HG03439 (cell line): ENCODE data around the gene PNMA8C.
"Not testable (repeated sequence)": the region's sequence is repeated elsewhere in the genome, so short reads cannot be mapped to it uniquely, and the experiment has no call there.

Source experiments
- ATAC-seq: cut with Tn5 transposase; IDR thresholded peaks from one replicate; pipeline ENCODE4 v1.9.1; 2021; ENCODE audit warnings: mild to moderate bottlenecking, moderate library complexity; ENCODE audit not compliant: unreplicated experiment

Gene PNMA8C

GRCh38 chr19:46412650-46413261 lies 16.0 kb downstream of the PNMA8C start:
- ATAC-seq, result no peak

GRCh38 chr19:46411925-46412649 lies 16.6 kb downstream of the PNMA8C start:
- no peak for ATAC-seq

GRCh38 chr19:46411088-46411924 lies 17.4 kb downstream of the PNMA8C start:
- ATAC-seq, result no peak

- ATAC-seq, result no peak
These were observed 18.3 kb downstream of the PNMA8C start for GRCh38 chr19:46410205-46411087.

DNA sequence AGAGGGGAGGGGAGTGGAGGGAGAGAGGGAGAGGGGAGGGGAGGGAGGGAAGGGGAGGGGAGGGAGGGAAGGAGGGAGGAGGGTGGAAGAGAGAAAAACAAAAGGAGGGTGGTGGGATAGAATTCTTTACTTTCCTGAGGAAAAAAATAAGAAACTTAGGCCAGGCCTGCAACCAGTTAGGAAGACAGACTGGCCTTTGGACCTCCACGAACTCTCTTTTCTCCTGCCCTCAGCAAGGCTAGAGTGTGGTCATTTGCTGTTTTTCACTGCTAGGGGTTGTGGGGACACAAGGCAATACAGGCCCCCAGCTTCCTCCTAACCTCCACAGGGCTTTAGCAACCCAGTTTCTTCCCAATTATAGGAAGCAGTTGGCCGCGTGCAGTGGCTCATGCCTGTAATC lies 19.5 kb downstream of the PNMA8C start:
- no peak for ATAC-seq

DNA sequence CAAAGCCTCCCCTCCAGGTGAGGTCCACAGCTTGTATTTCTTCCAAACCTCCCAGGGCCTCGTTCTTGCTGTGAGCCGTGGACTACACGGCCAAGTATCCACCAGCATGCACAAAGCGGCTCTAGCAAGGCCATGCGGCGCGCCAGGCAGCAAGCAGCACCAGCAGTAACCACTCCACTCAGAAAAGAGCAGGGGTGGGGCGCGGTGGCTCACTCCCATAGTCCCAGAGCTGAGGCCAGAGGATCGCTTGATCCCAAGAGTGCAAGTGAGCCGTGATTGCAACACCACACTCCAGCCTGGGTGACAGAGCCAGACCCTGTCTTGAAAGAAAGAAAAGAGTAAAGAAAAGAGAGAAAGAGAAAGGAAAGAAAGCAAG lies 20.1 kb downstream of the PNMA8C start:
- ATAC-seq, result no peak

- ATAC-seq, result no peak
These were observed 20.7 kb downstream of the PNMA8C start for GRCh38 chr19:46407856-46408663.

DNA sequence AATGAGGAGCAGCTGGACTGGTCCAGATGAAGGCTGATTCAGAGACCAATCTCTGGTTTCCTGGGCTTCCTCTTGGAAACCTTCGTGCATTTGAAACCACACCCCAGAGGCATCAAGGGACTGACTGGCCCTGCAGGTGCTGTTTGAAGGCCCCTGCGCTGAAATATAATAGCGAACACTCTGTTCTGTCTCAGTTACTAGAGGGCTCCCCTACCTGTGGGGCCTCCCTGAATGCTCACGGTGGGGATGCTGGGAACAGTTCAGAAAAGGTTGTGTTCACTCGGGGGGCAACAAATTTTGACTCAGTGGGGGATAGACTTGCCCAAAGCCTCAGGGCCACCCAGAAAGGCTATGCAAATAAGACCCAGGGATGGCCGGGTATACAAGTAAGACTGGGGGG lies 21.8 kb downstream of the PNMA8C start:
- ATAC-seq, result no peak

GRCh38 chr19:46404753-46405468 lies 23.8 kb downstream of the PNMA8C start:
- no peak for ATAC-seq

DNA sequence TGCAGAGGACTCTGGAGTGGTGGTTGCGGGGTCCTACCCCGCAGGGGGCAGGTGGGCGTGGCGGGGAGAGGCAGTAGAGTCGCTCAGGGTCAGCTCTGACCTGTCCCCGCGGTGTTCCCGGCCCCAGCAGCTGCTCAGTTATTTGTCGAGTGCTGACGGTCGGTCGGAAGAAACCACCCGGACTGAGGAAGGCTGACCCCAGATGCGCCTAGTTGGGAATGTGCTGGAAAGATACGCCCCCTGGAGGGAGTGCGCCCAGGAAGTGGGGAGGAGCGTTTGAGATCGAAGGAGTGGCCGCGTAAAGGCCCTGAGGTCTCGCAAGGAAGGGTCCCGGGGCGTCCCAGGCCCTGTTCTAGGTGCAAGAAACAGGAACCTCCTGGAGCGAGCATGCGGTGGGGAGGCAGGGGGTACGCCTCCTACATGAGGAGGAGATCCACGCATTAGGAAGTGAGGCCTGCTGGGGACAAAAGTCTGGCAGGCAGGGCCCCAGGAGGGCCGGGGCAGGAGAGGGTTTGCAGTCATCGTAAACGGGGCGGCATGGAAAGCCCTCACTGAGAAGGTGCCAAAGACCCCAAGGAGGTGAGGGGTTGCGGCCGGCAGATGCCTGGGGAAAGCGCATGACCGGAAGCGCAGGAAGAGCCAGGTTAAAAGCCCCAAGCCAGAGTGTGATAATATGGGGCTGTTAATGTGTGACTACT lies 24.5 kb downstream of the PNMA8C start:
- ATAC-seq, result no peak

DNA sequence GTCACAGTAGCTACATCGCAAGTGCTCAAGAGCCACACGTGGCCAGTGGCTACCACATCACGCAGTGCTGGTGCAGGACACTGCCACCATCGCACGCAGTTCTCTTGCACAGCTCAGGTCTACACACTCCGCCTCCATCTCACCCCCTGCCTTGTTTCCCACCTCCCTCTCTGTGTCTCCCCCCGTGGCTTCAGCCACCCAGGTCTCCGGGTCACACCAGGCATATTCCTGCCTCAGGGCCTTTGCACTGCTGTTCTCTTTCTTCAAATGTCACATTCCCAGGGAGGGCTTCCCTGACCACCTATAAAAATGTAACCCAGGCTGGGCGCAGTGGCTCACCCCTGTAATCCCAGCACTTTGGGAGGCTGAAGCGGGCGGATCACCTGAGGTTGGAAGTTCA lies 26.0 kb downstream of the PNMA8C start:
- ATAC-seq, result no peak

- not testable (repeated sequence) for ATAC-seq
These were observed 30.8 kb downstream of the PNMA8C start for GRCh38 chr19:46397801-46398479.

- ATAC-seq, result no peak
These were observed 34.3 kb downstream of the PNMA8C start for GRCh38 chr19:46394402-46394797.

DNA sequence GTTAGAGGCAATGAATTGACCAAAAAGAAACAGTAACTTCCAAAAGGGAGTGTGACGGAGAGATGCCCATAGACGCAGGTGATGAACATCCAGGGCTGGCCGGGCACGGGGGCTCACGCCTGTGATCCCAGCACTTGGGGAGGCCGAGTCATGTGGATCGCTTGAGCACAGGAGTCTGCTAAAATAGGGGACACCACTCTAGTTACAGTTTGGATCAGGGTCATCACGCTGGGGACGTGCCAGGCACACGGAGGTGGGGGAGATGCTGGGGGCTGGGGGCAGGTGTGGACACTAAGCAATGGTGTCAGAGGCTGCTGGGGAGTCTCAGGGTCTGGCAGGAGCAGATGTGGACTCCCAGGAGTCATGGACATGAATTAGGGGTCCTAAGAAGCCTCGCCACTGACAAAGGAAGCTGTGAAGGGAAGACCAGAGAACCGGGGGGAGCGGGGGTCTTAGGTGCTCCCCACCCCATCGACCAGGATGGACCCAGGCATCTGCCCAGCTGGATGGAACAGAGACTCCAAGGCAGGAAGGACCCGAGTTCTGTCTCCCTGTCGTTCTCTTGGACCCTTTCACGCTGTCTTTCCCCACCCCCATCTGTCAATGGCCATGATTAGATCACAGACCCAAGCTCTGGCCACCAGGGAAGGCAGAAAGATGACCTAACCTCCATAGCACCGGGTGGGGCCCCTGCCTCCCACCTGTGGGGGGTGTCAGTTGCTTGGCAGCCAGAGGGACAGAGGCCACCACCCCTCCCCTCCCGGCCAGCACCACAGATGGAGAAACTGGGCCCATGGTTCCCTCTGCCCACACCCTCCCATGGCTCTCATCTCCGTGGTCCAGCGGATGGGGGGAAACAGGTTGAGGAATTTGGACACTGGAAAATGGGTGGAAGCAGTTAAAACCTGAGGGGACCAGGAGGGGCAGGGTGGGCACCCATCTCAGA lies 35.0 kb downstream of the PNMA8C start:
- ATAC-seq, result no peak

- no peak for ATAC-seq
These were observed 35.9 kb downstream of the PNMA8C start for GRCh38 chr19:46392837-46393236.

DNA sequence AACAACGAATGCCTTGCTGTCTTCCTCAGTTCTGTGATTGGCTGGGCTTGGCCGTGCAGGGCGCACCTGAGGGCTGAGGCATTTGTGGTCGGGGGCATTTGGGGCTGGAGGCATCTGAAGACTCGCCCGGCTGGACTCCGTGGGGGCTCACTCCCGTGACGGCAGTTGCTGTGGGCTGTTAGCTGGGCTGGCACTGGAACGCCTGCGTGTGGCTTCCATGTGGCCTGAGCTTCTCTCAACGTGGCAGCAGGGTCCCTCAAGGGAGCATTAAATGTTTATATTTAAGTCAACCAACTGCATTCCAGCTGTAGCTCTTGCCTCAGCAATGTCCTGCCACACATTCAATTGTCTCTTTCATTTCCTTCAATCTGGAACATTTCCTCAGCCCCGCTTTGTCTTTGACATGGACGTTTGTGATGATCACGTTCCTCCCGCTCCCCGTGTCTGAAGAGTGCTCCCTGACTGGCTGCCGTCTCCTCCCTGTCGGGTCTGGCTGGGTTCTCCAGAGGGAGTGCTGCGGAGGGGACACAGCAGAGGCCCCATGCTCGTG lies 36.4 kb downstream of the PNMA8C start:
- ATAC-seq, result no peak
